HepG2 (cell line): ENCODE measurements around the gene TXNDC11. TPM values are rescaled to one million over a fixed set of nuclear protein-coding genes. Genes with fewer than 3 reads are reported as not detected.

ENCODE experiments used
- GABPB1 ChIP-seq: IDR thresholded peaks from 2 replicates; pipeline ENCODE4 v1.6.1; 2016; ENCODE audit warnings: mild to moderate bottlenecking, missing genetic modification reagents, moderate library complexity, missing compliant biosample characterization
- JARID2 ChIP-seq: sonication (generic); formaldehyde crosslinking; IDR thresholded peaks from 2 replicates; pipeline ENCODE4 v1.8.1; 2023; ENCODE audit warnings: missing genetic modification reagents, inconsistent platforms; ENCODE audit not compliant: insufficient replicate concordance
- MZF1 ChIP-seq: sonication (generic); formaldehyde crosslinking; IDR thresholded peaks from 2 replicates; pipeline ENCODE4 v1.8.1; 2023; ENCODE audit warnings: mild to moderate bottlenecking, missing genetic modification reagents, borderline replicate concordance
- PAX8 ChIP-seq: sonication (generic); formaldehyde crosslinking; IDR thresholded peaks from 2 replicates; pipeline ENCODE4 v1.8.0; 2022; ENCODE audit warnings: mild to moderate bottlenecking, missing genetic modification reagents, borderline replicate concordance
- YEATS2 ChIP-seq: sonication (generic); formaldehyde crosslinking; IDR thresholded peaks from 2 replicates; pipeline ENCODE4 v1.4.0; 2020; ENCODE audit warnings: missing genetic modification reagents, borderline replicate concordance
- ZFP82 ChIP-seq: sonication (generic); formaldehyde crosslinking; IDR thresholded peaks from 2 replicates; pipeline ENCODE4 v1.5.1; 2020; ENCODE audit warnings: mild to moderate bottlenecking, missing genetic modification reagents, borderline replicate concordance
- ZNF253 ChIP-seq: sonication (generic); formaldehyde crosslinking; IDR thresholded peaks from 2 replicates; pipeline ENCODE4 v1.8.0; 2022; ENCODE audit warnings: mild to moderate bottlenecking, missing genetic modification reagents, borderline replicate concordance
- ZNF407 ChIP-seq: sonication (generic); formaldehyde crosslinking; IDR thresholded peaks from one replicate; pipeline ENCODE4 v1.5.1; 2020; ENCODE audit warnings: mild to moderate bottlenecking, missing genetic modification reagents; ENCODE audit errors: not compliant biosample characterization
- ZNF678 ChIP-seq: sonication (generic); formaldehyde crosslinking; IDR thresholded peaks from 2 replicates; pipeline ENCODE4 v1.4.0; 2020; ENCODE audit warnings: mild to moderate bottlenecking, missing genetic modification reagents
- ZNF839 ChIP-seq: sonication (generic); formaldehyde crosslinking; IDR thresholded peaks from 2 replicates; pipeline ENCODE4 v1.4.0; 2020; ENCODE audit warnings: missing genetic modification reagents, mild to moderate bottlenecking, borderline replicate concordance
- ZSCAN25 ChIP-seq: sonication (generic); formaldehyde crosslinking; IDR thresholded peaks from 2 replicates; pipeline ENCODE4 v1.8.0; 2022; ENCODE audit warnings: mild to moderate bottlenecking, missing genetic modification reagents
- polyA plus RNA-seq, 8 experiments: library from polyadenylated mRNA; depleted of rRNA in 3 of 8; stranded (reverse) in 7 of 8; unstranded in 1 of 8; fragments of >200 nt; fragmentation: Illumina TruSeq in 4 of 8; extraction: Trizol in 4 of 8; gene quantifications; 2 replicates each; pipeline versions ENCODE4 v1.2.1 to v1.2.3, GENCODE V29; 2011 to 2016; ENCODE audit warnings: low read depth in 4 of 8, missing spikeins in 1 of 8, mixed read lengths in 1 of 8; ENCODE audit not compliant: insufficient read depth in 1 of 8
- total RNA-seq, 5 experiments: library from RNA; depleted of rRNA; stranded (reverse); fragments of >200 nt; fragmentation: Illumina TruSeq; extraction: Trizol; gene quantifications; 2 replicates each; pipeline ENCODE4 v1.2.3, GENCODE V29; 2016; ENCODE audit warnings: low read depth in 1 of 5
- TF ChIP-seq, protein P1 (sequence below): sonication (generic); formaldehyde crosslinking; IDR thresholded peaks from 2 replicates; pipeline ENCODE4 v1.4.0; 2020; ENCODE audit warnings: missing genetic modification reagents
- TF ChIP-seq, protein P2 (sequence below): sonication (generic); formaldehyde crosslinking; IDR thresholded peaks from 2 replicates; pipeline ENCODE4 v1.4.0; 2020; ENCODE audit warnings: low read depth, mild to moderate bottlenecking, missing genetic modification reagents
- TF ChIP-seq, protein P3 (sequence below): sonication (generic); formaldehyde crosslinking; IDR thresholded peaks from 2 replicates; pipeline ENCODE4 v1.4.0; 2020; ENCODE audit warnings: missing genetic modification reagents, borderline replicate concordance

The TXNDC11 gene
- total and polyA plus RNA-seq, 2 of the 13 experiments (the other 11 are each of a cell fraction or from before 2014, with no cell fraction given): 74.9 to 123 TPM

GRCh38 chr16:11667824-11668622, 74.6 kb downstream of the TXNDC11 start, which contains the start of gene SNN (continued):
- TF ChIP-seq ZNF407 (CRISPR knock-in tag) (peak; percentile 62), ZFP82 (CRISPR knock-in tag) (no peak), PAX8 (CRISPR knock-in tag) (no peak), ZNF253 (CRISPR knock-in tag) (no peak), GABPB1 (CRISPR knock-in tag) (peak; percentile 45; the same call in 1 of the 2 replicates), ZNF839 (no peak), ZNF678 (CRISPR knock-in tag) (no peak), MZF1 (no peak), JARID2 (no peak), ZSCAN25 (CRISPR knock-in tag) (peak; percentile 87), YEATS2 (CRISPR knock-in tag) (no peak)
- TF ChIP-seq, protein P1, sequence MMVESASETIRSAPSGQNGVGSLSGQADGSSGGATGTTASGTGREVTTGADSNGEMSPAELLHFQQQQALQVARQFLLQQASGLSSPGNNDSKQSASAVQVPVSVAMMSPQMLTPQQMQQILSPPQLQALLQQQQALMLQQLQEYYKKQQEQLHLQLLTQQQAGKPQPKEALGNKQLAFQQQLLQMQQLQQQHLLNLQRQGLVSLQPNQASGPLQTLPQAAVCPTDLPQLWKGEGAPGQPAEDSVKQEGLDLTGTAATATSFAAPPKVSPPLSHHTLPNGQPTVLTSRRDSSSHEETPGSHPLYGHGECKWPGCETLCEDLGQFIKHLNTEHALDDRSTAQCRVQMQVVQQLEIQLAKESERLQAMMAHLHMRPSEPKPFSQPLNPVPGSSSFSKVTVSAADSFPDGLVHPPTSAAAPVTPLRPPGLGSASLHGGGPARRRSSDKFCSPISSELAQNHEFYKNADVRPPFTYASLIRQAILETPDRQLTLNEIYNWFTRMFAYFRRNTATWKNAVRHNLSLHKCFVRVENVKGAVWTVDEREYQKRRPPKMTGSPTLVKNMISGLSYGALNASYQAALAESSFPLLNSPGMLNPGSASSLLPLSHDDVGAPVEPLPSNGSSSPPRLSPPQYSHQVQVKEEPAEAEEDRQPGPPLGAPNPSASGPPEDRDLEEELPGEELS: no peak
- TF ChIP-seq, protein P2, sequence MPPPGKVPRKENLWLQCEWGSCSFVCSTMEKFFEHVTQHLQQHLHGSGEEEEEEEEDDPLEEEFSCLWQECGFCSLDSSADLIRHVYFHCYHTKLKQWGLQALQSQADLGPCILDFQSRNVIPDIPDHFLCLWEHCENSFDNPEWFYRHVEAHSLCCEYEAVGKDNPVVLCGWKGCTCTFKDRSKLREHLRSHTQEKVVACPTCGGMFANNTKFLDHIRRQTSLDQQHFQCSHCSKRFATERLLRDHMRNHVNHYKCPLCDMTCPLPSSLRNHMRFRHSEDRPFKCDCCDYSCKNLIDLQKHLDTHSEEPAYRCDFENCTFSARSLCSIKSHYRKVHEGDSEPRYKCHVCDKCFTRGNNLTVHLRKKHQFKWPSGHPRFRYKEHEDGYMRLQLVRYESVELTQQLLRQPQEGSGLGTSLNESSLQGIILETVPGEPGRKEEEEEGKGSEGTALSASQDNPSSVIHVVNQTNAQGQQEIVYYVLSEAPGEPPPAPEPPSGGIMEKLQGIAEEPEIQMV (CRISPR knock-in tag): no peak
- TF ChIP-seq, protein P3, sequence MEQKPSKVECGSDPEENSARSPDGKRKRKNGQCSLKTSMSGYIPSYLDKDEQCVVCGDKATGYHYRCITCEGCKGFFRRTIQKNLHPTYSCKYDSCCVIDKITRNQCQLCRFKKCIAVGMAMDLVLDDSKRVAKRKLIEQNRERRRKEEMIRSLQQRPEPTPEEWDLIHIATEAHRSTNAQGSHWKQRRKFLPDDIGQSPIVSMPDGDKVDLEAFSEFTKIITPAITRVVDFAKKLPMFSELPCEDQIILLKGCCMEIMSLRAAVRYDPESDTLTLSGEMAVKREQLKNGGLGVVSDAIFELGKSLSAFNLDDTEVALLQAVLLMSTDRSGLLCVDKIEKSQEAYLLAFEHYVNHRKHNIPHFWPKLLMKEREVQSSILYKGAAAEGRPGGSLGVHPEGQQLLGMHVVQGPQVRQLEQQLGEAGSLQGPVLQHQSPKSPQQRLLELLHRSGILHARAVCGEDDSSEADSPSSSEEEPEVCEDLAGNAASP: peak; percentile 11; the same call in 1 of the 2 replicates
